ENCODE measurements around the gene CSPG4. TPM values are rescaled to one million over a fixed set of nuclear protein-coding genes. Genes with fewer than 3 reads are reported as not detected.

The CSPG4 gene
- total and polyA plus RNA-seq, 2 donors (not counting 3 experiments of a cell fraction or from before 2014, with no cell fraction given) = not detected

GRCh38 chr15:75656331-75656730, 56.3 kb downstream of the CSPG4 start:
- Histone ChIP-seq H3K4me2 (ENCODE audit: insufficient read depth, low read length) (no peak overlapping the region), H3K9me1 (replicated peaks; ENCODE audit: control insufficient read depth, extremely low read depth, insufficient read depth, low read length) (no peaks in the 10 kb centered on the region), H3K27me3 (ENCODE audit: control insufficient read depth in 2 of 2, insufficient read depth in 2 of 2, low read length in 2 of 2) (no peaks in the 10 kb centered on the region), H3K9ac (replicated peaks; ENCODE audit: extremely low read depth, insufficient read depth, low read length) (no peak overlapping the region), H3K79me2 (ENCODE audit: control insufficient read depth, insufficient read depth, low read length) (no peaks in the 10 kb centered on the region), H3K4me3 (replicated peaks in 1 of 3; ENCODE audit: insufficient read depth in 1 of 3, low read depth in 1 of 3, low read length in 3 of 3) (no peak overlapping the region), H3K4me1 (ENCODE audit: control insufficient read depth, extremely low read depth, insufficient read depth, low read length) (peaks cover 12% of the 10 kb centered on the region), H2AFZ (ENCODE audit: low read depth, low read length) (no peak overlapping the region), H4K20me1 (replicated peaks; ENCODE audit: control insufficient read depth, extremely low read depth, insufficient read depth, low read length) (no peaks in the 10 kb centered on the region), H3K36me3 (ENCODE audit: control insufficient read depth in 2 of 2, extremely low read depth in 1 of 2, insufficient read depth in 2 of 2, low read length in 2 of 2) (peaks cover 0 to 10% of the 10 kb centered on the region in 2 experiments), H3K9me3 (replicated peaks; ENCODE audit: control insufficient read depth, insufficient read depth, low read length) (no peaks in the 10 kb centered on the region), H3K27ac (ENCODE audit: insufficient read depth, low read depth, low read length) (no peak overlapping the region)
- TF ChIP-seq EZH2 (IDR thresholded peaks at IDR 0.05; ENCODE audit: borderline replicate concordance, low read depth, low read length, severe bottlenecking) (no peak), POLR2A (IDR thresholded peaks at IDR 0.05; ENCODE audit: low read depth, low read length) (no peak), GATA2 (IDR thresholded peaks at IDR 0.05; ENCODE audit: insufficient read depth, insufficient read length, low read depth, low read length) (no peak), POLR2AphosphoS5 (IDR thresholded peaks at IDR 0.05; ENCODE audit: insufficient read depth, low read depth, low read length) (no peak), MYC (IDR thresholded peaks at IDR 0.05; ENCODE audit: low read depth, low read length) (no peak), MAX (IDR thresholded peaks at IDR 0.05; ENCODE audit: insufficient read depth, insufficient read length) (no peak), CTCF (IDR thresholded peaks at IDR 0.05; ENCODE audit: extremely low read depth in 1 of 2, insufficient read depth in 1 of 2, low read depth in 1 of 2, low read length in 2 of 2) (no peak), FOS (IDR thresholded peaks at IDR 0.05; ENCODE audit: borderline replicate concordance, insufficient read depth, low read length) (no peak), JUN (IDR thresholded peaks at IDR 0.05; ENCODE audit: borderline replicate concordance, insufficient read depth, insufficient read length, low read depth) (no peak)
- FAIRE-seq (no peak), DNase-seq (ENCODE audit: low read depth, low spot score) (no peak)
- intact Hi-C loops (cut with micrococcal nuclease) = no loop called here
- BruUV-seq (replicated peaks) = no TSS peak
- CTCF ChIA-PET = no interaction called here
- dilution Hi-C loops (cut with MboI; ENCODE audit: extremely low pct_ligation_motif_present, low sequenced_read_pairs) = no loop called here
- POLR2A ChIA-PET = no interaction called here
